CD8-positive, alpha-beta memory T cell (primary cell): Measurements from ENCODE around the gene KIF1B. TPM values are rescaled to one million over a fixed set of nuclear protein-coding genes. Genes with fewer than 3 reads are reported as not detected.
A peak's percentile ranks its signal among the peaks of the same experiment; 100 is the strongest.

Experiments
- CTCF ChIA-PET: fragments of 350-600 bp; sonication (Branson Sonifier 250); formaldehyde crosslinking; loops from one replicate; lab custom pipeline; 2021; ENCODE audit warnings: antibody characterized with exemption; lab: Charles Lee
- POLR2A ChIA-PET: fragments of 350-600 bp; sonication (Branson Sonifier 250); formaldehyde crosslinking; loops from one replicate; lab custom pipeline; 2021; ENCODE audit warnings: antibody characterized with exemption; lab: Charles Lee
- DNase-seq, 5 donors: peaks; one replicate each; pipeline versions ENCODE4 v3.0.0 to v3.0.0-alpha.2; 2020 to 2022; ENCODE audit warnings: mixed read lengths in 1 of 5
- H3K27ac ChIP-seq: one replicate; pipeline ENCODE4 v1.7.0; 2013; ENCODE audit warnings: low read depth, mild to moderate bottlenecking, low read length, moderate library complexity
- H3K27me3 ChIP-seq: 2 replicates; pipeline ENCODE4 v1.7.0; 2013; ENCODE audit warnings: low read length, mild to moderate bottlenecking; ENCODE audit not compliant: insufficient read depth, poor library complexity, severe bottlenecking
- H3K36me3 ChIP-seq: 2 replicates; pipeline ENCODE4 v1.7.0; 2013; ENCODE audit warnings: mild to moderate bottlenecking, low read length, moderate library complexity; ENCODE audit not compliant: insufficient read depth
- H3K4me1 ChIP-seq: 2 replicates; pipeline ENCODE4 v1.7.0; 2013; ENCODE audit warnings: mild to moderate bottlenecking, low read length, moderate library complexity; ENCODE audit not compliant: insufficient read depth
- H3K4me3 ChIP-seq: 2 replicates; pipeline ENCODE4 v1.7.0; 2013; ENCODE audit warnings: mild to moderate bottlenecking, low read length
- H3K9me3 ChIP-seq: 2 replicates; pipeline ENCODE4 v1.7.0; 2013; ENCODE audit warnings: mild to moderate bottlenecking, low read length
- H3K27ac Mint-ChIP-seq, 8 donors: one replicate each; pipeline ENCODE4 v1.8.0; 2020 to 2021; ENCODE audit warnings: mixed read lengths in 8 of 8, mild to moderate bottlenecking in 6 of 8, inconsistent platforms in 3 of 8, moderate library complexity in 3 of 8
- H3K27me3 Mint-ChIP-seq, 2 donors: one replicate each; pipeline ENCODE4 v1.8.0; 2020 to 2021; ENCODE audit warnings: mixed read lengths in 2 of 2, mild to moderate bottlenecking in 1 of 2, moderate library complexity in 1 of 2
- H3K36me3 Mint-ChIP-seq, 3 donors: one replicate each; pipeline ENCODE4 v1.8.0; 2020 to 2021; ENCODE audit warnings: mixed read lengths in 3 of 3, inconsistent platforms in 1 of 3, mild to moderate bottlenecking in 1 of 3
- H3K4me1 Mint-ChIP-seq, 3 donors: one replicate each; pipeline ENCODE4 v1.8.0; 2020 to 2021; ENCODE audit warnings: mixed read lengths in 3 of 3, inconsistent platforms in 1 of 3, mild to moderate bottlenecking in 1 of 3
- H3K4me3 Mint-ChIP-seq, 7 donors: one replicate each; pipeline ENCODE4 v1.8.0; 2020 to 2021; ENCODE audit warnings: mixed read lengths in 7 of 7, mild to moderate bottlenecking in 6 of 7, moderate library complexity in 4 of 7, inconsistent platforms in 2 of 7
- H3K9me3 Mint-ChIP-seq, 5 donors: one replicate each; pipeline ENCODE4 v1.8.0; 2020 to 2022; ENCODE audit warnings: mixed read lengths in 5 of 5, mild to moderate bottlenecking in 3 of 5, moderate library complexity in 2 of 5, inconsistent platforms in 1 of 5
- polyA plus RNA-seq: library from polyadenylated mRNA; unstranded; fragments of 300-500 nt; fragmentation: Illumina TruSeq; gene quantifications from one replicate; pipeline ENCODE4 v1.2.3, GENCODE V29; 2021
- total RNA-seq, 2 experiments: library from RNA; stranded (reverse); gene quantifications; one replicate each; pipeline ENCODE4 v1.2.3, GENCODE V29; 2021

KIF1B gene
- total and polyA plus RNA-seq, 3 experiments from 2014 or later = 2.6 to 17.8 (median 17.5) TPM

DNA sequence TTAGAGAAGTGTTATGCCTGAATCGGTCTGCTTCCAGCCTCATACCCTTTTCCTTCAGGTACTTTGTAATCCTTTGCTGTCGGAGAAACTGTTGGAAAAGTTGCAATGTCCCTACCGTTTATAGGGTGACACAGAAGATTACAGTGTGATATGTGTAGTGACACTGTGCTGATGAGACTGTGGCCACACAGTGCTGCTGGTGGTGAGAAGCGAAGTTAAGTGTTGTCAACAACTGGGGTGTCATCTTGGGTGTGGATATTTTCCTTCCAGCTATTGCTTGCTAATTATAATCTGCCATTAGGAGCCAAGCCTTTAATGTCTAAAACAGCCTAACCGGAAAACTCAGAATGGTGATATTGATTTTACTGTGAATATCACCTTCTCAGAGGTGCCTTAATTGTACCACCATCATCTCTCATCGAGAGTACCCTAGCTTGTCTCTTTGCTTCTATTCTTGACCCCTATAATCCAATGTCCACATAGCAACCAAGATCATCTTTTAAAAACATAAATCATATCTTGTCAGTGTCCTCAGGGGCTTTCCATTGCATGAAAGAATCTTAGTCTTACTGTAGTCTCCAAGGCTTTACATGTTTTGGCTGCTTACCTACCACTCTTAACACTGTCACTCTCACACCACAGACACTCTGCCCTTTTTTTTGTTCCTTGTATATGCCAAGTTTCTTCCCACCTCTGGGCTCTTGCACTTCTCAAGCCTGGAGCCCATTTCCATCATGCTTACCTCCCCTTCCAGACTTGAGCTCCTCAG is 99.1 kb downstream of the KIF1B start:
- no peak overlapping the region for H3K4me3 ChIP-seq
- ChIA-PET CTCF (interaction anchor here (0.6 kb wide), 1 partner anchor 99 kb away, joined by 3 read pairs; the partner anchor contains the start of gene KIF1B), POLR2A (no interaction called here)
- no peak overlapping the region for H3K27ac ChIP-seq
- H3K36me3 Mint-ChIP-seq = peaks cover 3 to 12% (median 11%) of the 10 kb centered on the region in 3 donors
- no peaks in the 10 kb centered on the region for H3K9me3 ChIP-seq
- DNase-seq = no peak
- peak overlapping the region in 6 of 8 donors; percentile 19 to 83 (median 57) for H3K27ac Mint-ChIP-seq
- H3K4me1 Mint-ChIP-seq = peaks cover 20 to 23% (median 20%) of the 10 kb centered on the region in 3 donors
- H3K4me1 ChIP-seq = peaks cover 6% of the 10 kb centered on the region
- no peaks in the 10 kb centered on the region for H3K9me3 Mint-ChIP-seq
- H3K36me3 ChIP-seq = no peaks in the 10 kb centered on the region
- no peaks in the 10 kb centered on the region for H3K27me3 ChIP-seq
- no peak overlapping the region for H3K4me3 Mint-ChIP-seq
- no peaks in the 10 kb centered on the region for H3K27me3 Mint-ChIP-seq

GRCh38 chr1:10316752-10317151 is 106.4 kb downstream of the KIF1B start:
- H3K4me1 Mint-ChIP-seq = no peaks in the 10 kb centered on the region

DNA sequence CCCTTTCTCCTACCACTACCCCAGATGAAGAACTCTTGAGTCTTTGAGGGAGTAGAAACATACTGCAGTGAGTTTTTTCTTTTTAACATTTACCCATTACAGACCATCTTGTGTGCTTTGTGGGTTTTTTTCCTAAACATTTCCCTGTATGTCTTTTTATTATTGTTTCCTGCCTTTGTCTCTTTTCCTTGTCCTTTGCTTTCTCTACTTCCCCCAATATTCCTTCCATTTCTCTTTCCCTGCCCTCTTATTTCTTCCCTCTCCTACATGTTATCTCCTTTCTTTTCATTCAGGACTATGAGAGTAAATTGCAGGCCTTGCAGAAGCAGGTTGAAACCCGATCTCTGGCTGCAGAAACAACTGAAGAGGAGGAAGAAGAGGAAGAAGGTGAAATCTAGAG is 109.4 kb downstream of the KIF1B start:
- ChIA-PET CTCF (no interaction called here), POLR2A (no interaction called here)
- peaks cover 6 to 25% (median 9%) of the 10 kb centered on the region in 3 donors for H3K36me3 Mint-ChIP-seq
- H3K36me3 ChIP-seq = no peaks in the 10 kb centered on the region
- H3K27ac ChIP-seq = peak overlapping the region; percentile 4
- H3K4me1 ChIP-seq = no peaks in the 10 kb centered on the region
- no peak for DNase-seq
- no peaks in the 10 kb centered on the region for H3K27me3 Mint-ChIP-seq
- no peaks in the 10 kb centered on the region for H3K9me3 Mint-ChIP-seq
- peaks cover 0 to 6% (median 4%) of the 10 kb centered on the region in 3 donors for H3K4me1 Mint-ChIP-seq
- H3K27ac Mint-ChIP-seq = no peak overlapping the region
- no peak overlapping the region for H3K4me3 ChIP-seq
- no peak overlapping the region for H3K4me3 Mint-ChIP-seq
- H3K9me3 ChIP-seq = no peaks in the 10 kb centered on the region
- H3K27me3 ChIP-seq = no peaks in the 10 kb centered on the region

More at GRCh38 chr1:10316752-10317151, 106.4 kb downstream of the KIF1B start:
- peaks cover 0 to 6% (median 4%) of the 10 kb centered on the region in 3 donors for H3K36me3 Mint-ChIP-seq
- H3K9me3 Mint-ChIP-seq = no peaks in the 10 kb centered on the region
- Histone ChIP-seq H3K27ac (no peak overlapping the region), H3K4me3 (no peak overlapping the region), H3K9me3 (no peaks in the 10 kb centered on the region), H3K36me3 (no peaks in the 10 kb centered on the region), H3K27me3 (no peaks in the 10 kb centered on the region), H3K4me1 (no peaks in the 10 kb centered on the region)
- H3K27me3 Mint-ChIP-seq = no peaks in the 10 kb centered on the region
- ChIA-PET CTCF (no interaction called here), POLR2A (no interaction called here)
- H3K27ac Mint-ChIP-seq = peak overlapping the region in 1 of 8 donors; percentile 44
- DNase-seq = no peak
- H3K4me3 Mint-ChIP-seq = no peak overlapping the region

DNA sequence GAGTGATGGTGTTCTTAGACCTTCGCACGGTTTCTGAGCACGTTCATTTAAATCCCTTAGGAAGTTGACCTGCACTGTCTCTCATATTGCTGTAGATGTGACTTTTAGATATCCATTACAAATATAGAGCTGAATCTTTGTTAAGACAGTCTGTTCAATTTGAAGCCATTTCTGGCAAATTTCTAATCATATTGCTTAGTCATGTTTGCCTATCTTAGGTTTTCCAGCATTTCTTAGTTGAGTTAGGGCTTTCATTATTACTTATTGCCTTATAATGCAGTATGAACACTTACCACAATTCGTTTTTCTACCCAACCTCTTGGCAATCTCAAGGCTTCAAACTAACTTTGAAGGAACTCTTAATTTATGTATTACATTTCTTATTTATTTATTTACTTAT is 110.0 kb downstream of the KIF1B start:
- CTCF ChIA-PET = interaction anchor here (0.6 kb wide), 1 partner anchor 13 kb away, joined by 3 read pairs; no protein-coding TSS in a partner anchor
- no peak overlapping the region for H3K27ac Mint-ChIP-seq

DNA sequence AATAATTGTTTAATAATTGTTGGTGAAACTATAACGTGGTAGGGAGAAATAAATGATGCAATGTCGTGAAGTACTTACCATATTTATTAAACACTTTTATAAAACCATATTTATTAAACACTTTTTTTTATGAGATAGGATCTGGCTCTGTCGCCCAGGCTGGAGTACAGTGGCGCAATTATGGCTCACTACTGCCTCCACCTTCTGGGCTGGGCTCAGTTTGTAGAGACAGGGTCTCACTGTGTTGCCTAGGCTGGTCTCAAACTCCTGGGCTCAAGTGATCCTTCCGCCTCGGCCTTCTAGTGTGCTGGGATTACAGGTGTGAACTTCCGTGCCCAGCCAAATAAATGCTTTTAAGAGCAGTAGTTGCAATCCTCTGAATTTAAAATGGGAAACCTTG is 112.5 kb downstream of the KIF1B start:
- Histone ChIP-seq H3K27ac (no peak overlapping the region), H3K4me3 (no peak overlapping the region), H3K27me3 (no peaks in the 10 kb centered on the region), H3K36me3 (peaks cover 7% of the 10 kb centered on the region), H3K9me3 (no peaks in the 10 kb centered on the region), H3K4me1 (no peaks in the 10 kb centered on the region)
- peaks cover 4 to 19% (median 10%) of the 10 kb centered on the region in 3 donors for H3K4me1 Mint-ChIP-seq
- H3K4me3 Mint-ChIP-seq = no peak overlapping the region
- no peaks in the 10 kb centered on the region for H3K27me3 Mint-ChIP-seq
- no peak overlapping the region for H3K27ac Mint-ChIP-seq
- POLR2A ChIA-PET = no interaction called here
- CTCF ChIA-PET = no interaction called here
- peaks cover 6 to 43% (median 17%) of the 10 kb centered on the region in 3 donors for H3K36me3 Mint-ChIP-seq
- DNase-seq = no peak
- H3K9me3 Mint-ChIP-seq = no peaks in the 10 kb centered on the region

More for the DNA sequence above, 110.0 kb downstream of the KIF1B start:
- no peaks in the 10 kb centered on the region for H3K27me3 ChIP-seq
- no peaks in the 10 kb centered on the region for H3K27me3 Mint-ChIP-seq
- POLR2A ChIA-PET = no interaction called here
- DNase-seq = no peak
- H3K4me1 Mint-ChIP-seq = peaks cover 0 to 12% (median 6%) of the 10 kb centered on the region in 3 donors
- H3K4me1 ChIP-seq = no peaks in the 10 kb centered on the region
- peaks cover 6 to 30% (median 11%) of the 10 kb centered on the region in 3 donors for H3K36me3 Mint-ChIP-seq
- H3K9me3 ChIP-seq = no peaks in the 10 kb centered on the region
- H3K4me3 Mint-ChIP-seq = no peak overlapping the region
- H3K36me3 ChIP-seq = no peaks in the 10 kb centered on the region
- no peaks in the 10 kb centered on the region for H3K9me3 Mint-ChIP-seq
- H3K27ac ChIP-seq = peak overlapping the region; percentile 4
- H3K4me3 ChIP-seq = no peak overlapping the region

GRCh38 chr1:10324627-10325026 is 114.3 kb downstream of the KIF1B start:
- Mint-ChIP-seq H3K9me3 (no peaks in the 10 kb centered on the region), H3K4me1 (peaks cover 4 to 19% (median 10%) of the 10 kb centered on the region in 3 donors), H3K4me3 (peak overlapping the region; percentile 66 to 78 (median 71)), H3K27ac (peak overlapping the region; percentile 11 to 95 (median 82)), H3K36me3 (peaks cover 6 to 45% (median 17%) of the 10 kb centered on the region in 3 donors), H3K27me3 (no peaks in the 10 kb centered on the region)
- Histone ChIP-seq H3K4me1 (no peaks in the 10 kb centered on the region), H3K36me3 (peaks cover 7% of the 10 kb centered on the region), H3K9me3 (no peaks in the 10 kb centered on the region), H3K27ac (peak overlapping the region; percentile 9), H3K4me3 (no peak overlapping the region), H3K27me3 (no peaks in the 10 kb centered on the region)
- no peak for DNase-seq
- POLR2A ChIA-PET = interaction anchor here (0.5 kb wide), 1 partner anchor 9 kb away, joined by 5 read pairs; no protein-coding TSS in a partner anchor
- CTCF ChIA-PET = no interaction called here

DNA sequence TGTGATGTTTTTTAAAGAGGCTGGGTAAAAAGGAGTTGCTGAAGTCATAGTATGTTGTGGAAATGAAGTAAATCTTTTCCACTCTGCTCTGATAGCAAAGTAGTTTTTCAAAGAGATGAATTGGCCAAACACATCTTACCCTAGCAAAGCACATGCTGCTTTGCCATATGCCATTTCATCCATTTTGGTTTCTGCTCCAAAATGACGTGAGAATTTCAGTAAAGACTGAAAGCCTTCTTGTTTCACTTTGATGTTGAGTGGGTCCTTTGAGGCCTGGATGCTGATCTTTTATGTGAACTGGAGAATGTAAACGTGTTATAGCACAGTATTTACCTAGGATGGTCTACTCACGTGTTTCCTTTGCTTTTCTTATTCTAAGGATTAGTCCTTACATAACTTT is 115.2 kb downstream of the KIF1B start:
- ChIA-PET POLR2A (no interaction called here), CTCF (no interaction called here)
- no peak for DNase-seq
- Histone ChIP-seq H3K27me3 (no peaks in the 10 kb centered on the region), H3K9me3 (no peaks in the 10 kb centered on the region), H3K36me3 (peaks cover 7% of the 10 kb centered on the region), H3K4me3 (no peak overlapping the region), H3K27ac (no peak overlapping the region), H3K4me1 (no peaks in the 10 kb centered on the region)
- Mint-ChIP-seq H3K36me3 (peaks cover 6 to 45% (median 17%) of the 10 kb centered on the region in 3 donors), H3K4me3 (peak overlapping the region in 5 of 7 donors; percentile 5 to 78 (median 68)), H3K9me3 (no peaks in the 10 kb centered on the region), H3K27me3 (no peaks in the 10 kb centered on the region), H3K4me1 (peaks cover 4 to 19% (median 10%) of the 10 kb centered on the region in 3 donors), H3K27ac (peak overlapping the region in 5 of 8 donors; percentile 10 to 81 (median 75))

GRCh38 chr1:10326251-10326650 is 115.9 kb downstream of the KIF1B start:
- Mint-ChIP-seq H3K27me3 (no peaks in the 10 kb centered on the region), H3K4me1 (peaks cover 4 to 19% (median 10%) of the 10 kb centered on the region in 3 donors), H3K27ac (peak overlapping the region in 2 of 8 donors; percentile 59 to 75), H3K9me3 (no peaks in the 10 kb centered on the region), H3K4me3 (peak overlapping the region in 1 of 7 donors; percentile 35), H3K36me3 (peaks cover 6 to 48% (median 17%) of the 10 kb centered on the region in 3 donors)
- Histone ChIP-seq H3K4me1 (no peaks in the 10 kb centered on the region), H3K36me3 (peaks cover 7% of the 10 kb centered on the region), H3K4me3 (no peak overlapping the region), H3K9me3 (no peaks in the 10 kb centered on the region), H3K27me3 (no peaks in the 10 kb centered on the region), H3K27ac (no peak overlapping the region)
- no peak for DNase-seq
- CTCF ChIA-PET = no interaction called here
- POLR2A ChIA-PET = no interaction called here
